Measurements from ENCODE around the gene SCFD2. TPM values are rescaled to one million over a fixed set of nuclear protein-coding genes. Genes with fewer than 3 reads are reported as not detected.

Gene SCFD2
- total and polyA plus RNA-seq, 2 of the 8 experiments (the other 6 are each of a cell fraction or from before 2014, with no cell fraction given): 6.2 to 10.2 TPM

DNA sequence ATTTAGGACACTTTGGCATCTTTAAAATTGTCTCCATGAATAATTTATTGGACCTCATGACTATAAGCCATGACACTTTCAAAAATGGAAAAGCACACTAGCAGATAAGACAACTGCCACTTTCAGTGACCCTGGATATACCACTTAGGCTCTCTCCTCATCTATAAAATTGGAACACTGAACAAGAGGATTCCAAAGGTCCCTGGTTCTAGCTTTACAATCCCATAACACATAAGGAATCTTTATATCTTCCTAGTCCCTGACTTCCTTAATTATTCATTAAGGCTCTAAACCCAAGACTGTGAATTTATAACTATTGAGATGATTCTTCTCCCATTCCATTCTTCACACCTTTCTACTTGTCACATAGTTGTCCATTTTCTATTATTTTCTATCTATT lies 190.2 kb downstream of the SCFD2 start (continued):
- TF ChIP-seq, protein P1, sequence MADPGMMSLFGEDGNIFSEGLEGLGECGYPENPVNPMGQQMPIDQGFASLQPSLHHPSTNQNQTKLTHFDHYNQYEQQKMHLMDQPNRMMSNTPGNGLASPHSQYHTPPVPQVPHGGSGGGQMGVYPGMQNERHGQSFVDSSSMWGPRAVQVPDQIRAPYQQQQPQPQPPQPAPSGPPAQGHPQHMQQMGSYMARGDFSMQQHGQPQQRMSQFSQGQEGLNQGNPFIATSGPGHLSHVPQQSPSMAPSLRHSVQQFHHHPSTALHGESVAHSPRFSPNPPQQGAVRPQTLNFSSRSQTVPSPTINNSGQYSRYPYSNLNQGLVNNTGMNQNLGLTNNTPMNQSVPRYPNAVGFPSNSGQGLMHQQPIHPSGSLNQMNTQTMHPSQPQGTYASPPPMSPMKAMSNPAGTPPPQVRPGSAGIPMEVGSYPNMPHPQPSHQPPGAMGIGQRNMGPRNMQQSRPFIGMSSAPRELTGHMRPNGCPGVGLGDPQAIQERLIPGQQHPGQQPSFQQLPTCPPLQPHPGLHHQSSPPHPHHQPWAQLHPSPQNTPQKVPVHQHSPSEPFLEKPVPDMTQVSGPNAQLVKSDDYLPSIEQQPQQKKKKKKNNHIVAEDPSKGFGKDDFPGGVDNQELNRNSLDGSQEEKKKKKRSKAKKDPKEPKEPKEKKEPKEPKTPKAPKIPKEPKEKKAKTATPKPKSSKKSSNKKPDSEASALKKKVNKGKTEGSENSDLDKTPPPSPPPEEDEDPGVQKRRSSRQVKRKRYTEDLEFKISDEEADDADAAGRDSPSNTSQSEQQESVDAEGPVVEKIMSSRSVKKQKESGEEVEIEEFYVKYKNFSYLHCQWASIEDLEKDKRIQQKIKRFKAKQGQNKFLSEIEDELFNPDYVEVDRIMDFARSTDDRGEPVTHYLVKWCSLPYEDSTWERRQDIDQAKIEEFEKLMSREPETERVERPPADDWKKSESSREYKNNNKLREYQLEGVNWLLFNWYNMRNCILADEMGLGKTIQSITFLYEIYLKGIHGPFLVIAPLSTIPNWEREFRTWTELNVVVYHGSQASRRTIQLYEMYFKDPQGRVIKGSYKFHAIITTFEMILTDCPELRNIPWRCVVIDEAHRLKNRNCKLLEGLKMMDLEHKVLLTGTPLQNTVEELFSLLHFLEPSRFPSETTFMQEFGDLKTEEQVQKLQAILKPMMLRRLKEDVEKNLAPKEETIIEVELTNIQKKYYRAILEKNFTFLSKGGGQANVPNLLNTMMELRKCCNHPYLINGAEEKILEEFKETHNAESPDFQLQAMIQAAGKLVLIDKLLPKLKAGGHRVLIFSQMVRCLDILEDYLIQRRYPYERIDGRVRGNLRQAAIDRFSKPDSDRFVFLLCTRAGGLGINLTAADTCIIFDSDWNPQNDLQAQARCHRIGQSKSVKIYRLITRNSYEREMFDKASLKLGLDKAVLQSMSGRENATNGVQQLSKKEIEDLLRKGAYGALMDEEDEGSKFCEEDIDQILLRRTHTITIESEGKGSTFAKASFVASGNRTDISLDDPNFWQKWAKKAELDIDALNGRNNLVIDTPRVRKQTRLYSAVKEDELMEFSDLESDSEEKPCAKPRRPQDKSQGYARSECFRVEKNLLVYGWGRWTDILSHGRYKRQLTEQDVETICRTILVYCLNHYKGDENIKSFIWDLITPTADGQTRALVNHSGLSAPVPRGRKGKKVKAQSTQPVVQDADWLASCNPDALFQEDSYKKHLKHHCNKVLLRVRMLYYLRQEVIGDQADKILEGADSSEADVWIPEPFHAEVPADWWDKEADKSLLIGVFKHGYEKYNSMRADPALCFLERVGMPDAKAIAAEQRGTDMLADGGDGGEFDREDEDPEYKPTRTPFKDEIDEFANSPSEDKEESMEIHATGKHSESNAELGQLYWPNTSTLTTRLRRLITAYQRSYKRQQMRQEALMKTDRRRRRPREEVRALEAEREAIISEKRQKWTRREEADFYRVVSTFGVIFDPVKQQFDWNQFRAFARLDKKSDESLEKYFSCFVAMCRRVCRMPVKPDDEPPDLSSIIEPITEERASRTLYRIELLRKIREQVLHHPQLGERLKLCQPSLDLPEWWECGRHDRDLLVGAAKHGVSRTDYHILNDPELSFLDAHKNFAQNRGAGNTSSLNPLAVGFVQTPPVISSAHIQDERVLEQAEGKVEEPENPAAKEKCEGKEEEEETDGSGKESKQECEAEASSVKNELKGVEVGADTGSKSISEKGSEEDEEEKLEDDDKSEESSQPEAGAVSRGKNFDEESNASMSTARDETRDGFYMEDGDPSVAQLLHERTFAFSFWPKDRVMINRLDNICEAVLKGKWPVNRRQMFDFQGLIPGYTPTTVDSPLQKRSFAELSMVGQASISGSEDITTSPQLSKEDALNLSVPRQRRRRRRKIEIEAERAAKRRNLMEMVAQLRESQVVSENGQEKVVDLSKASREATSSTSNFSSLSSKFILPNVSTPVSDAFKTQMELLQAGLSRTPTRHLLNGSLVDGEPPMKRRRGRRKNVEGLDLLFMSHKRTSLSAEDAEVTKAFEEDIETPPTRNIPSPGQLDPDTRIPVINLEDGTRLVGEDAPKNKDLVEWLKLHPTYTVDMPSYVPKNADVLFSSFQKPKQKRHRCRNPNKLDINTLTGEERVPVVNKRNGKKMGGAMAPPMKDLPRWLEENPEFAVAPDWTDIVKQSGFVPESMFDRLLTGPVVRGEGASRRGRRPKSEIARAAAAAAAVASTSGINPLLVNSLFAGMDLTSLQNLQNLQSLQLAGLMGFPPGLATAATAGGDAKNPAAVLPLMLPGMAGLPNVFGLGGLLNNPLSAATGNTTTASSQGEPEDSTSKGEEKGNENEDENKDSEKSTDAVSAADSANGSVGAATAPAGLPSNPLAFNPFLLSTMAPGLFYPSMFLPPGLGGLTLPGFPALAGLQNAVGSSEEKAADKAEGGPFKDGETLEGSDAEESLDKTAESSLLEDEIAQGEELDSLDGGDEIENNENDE (IDR thresholded peaks at IDR 0.05; ENCODE audit: insufficient replicate concordance, low read length): no peak
- no peak for TF ChIP-seq TCF12 (IDR thresholded peaks at IDR 0.05; ENCODE audit: low read depth, low read length)
- no peak for TF ChIP-seq TEAD4 (IDR thresholded peaks at IDR 0.05; ENCODE audit: low read depth, low read length)
- TF ChIP-seq TAF7 (optimal IDR thresholded peaks at IDR 0.05; ENCODE audit: borderline replicate concordance, low read depth, low read length): no peak
- TF ChIP-seq SP1 (IDR thresholded peaks at IDR 0.05; ENCODE audit: low read depth, low read length): no peak
- TF ChIP-seq JUND (IDR thresholded peaks at IDR 0.05; ENCODE audit: low read length): no peak
- TF ChIP-seq TBP (IDR thresholded peaks at IDR 0.05; ENCODE audit: low read depth, low read length): no peak
- TF ChIP-seq ZNF274 (IDR thresholded peaks at IDR 0.05; ENCODE audit: borderline replicate concordance, extremely low read depth, low read length): no peak

Data from H1 (cell line).